Spleen (tissue), 7 donors: ENCODE results near the gene PPP2R5C.

Experiments
- CTCF ChIP-seq, 11 experiments: fragments of 200-600 bp in 7 of 11; fragments of 450-650 bp in 4 of 11; sonication (generic) in 4 of 11; IDR thresholded peaks in 8 of 11; conservative IDR thresholded peaks in 3 of 11; 1 replicate in 7 of 11; 2 replicates in 4 of 11; pipeline versions ENCODE4 v1.4.0 to v1.8.0; 2016 to 2021; ENCODE audit warnings: antibody characterized with exemption in 11 of 11, inconsistent platforms in 4 of 11, mild to moderate bottlenecking in 1 of 11
- POLR2A ChIP-seq, 3 donors: fragments of 450-650 bp; IDR thresholded peaks; one replicate each; pipeline ENCODE4 v1.5.1; 2017; ENCODE audit warnings: antibody characterized with exemption in 3 of 3, mild to moderate bottlenecking in 1 of 3
- POLR2AphosphoS5 ChIP-seq, 3 donors: sonication (generic); formaldehyde crosslinking; IDR thresholded peaks; one replicate each; pipeline ENCODE4 v1.5.1; 2017; ENCODE audit warnings: antibody characterized with exemption in 3 of 3
- donor health status: DM: no; HTN: no; CAD: no; lungs with moderate emphysema.
- donor health status: DM: no; HTN: no; CAD: no.
- donor health status: DM: no; HTN: no; CAD: no.

GRCh38 chr14:101790232-101790631 is 28.7 kb downstream of the PPP2R5C start:
- TF ChIP-seq CTCF (IDR thresholded peaks at IDR 0.05 in 8 of 11, conservative IDR thresholded peaks at IDR 0.05 in 3 of 11) (no peak), POLR2A (IDR thresholded peaks at IDR 0.05) (no peak), POLR2AphosphoS5 (IDR thresholded peaks at IDR 0.05) (no peak)
